ENCODE measurements around the gene MRM2. TPM values are rescaled to one million over a fixed set of nuclear protein-coding genes. Genes with fewer than 3 reads are reported as not detected.

The MRM2 gene
- total RNA-seq, 6 donors from 2014 or later, result 9.4 to 27.0 (median 23.0) TPM

GRCh38 chr7:2247141-2247995 lies 5.4 kb upstream of the MRM2 start:
- ATAC-seq (ENCODE audit: low FRiP score in 2 of 2), result no peak
- no peaks in the 10 kb centered on the region for H3K27me3 ChIP-seq
- H3K36me3 ChIP-seq, result no peaks in the 10 kb centered on the region
- no peaks in the 10 kb centered on the region for H3K9me3 ChIP-seq
- TF ChIP-seq POLR2AphosphoS5 (IDR thresholded peaks at IDR 0.05) (no peak), CTCF (IDR thresholded peaks at IDR 0.05) (peak; percentile 43 to 66 (median 52)), POLR2A (IDR thresholded peaks at IDR 0.05) (no peak)
- H3K27ac ChIP-seq, result no peak overlapping the region
- 82 to 90% methylated on average over 27 to 36 of the region's 36 CpGs for WGBS, 2 donors
- H3K4me3 ChIP-seq, result no peak overlapping the region
- H3K4me1 ChIP-seq, result peaks cover 10 to 33% (median 27%) of the 10 kb centered on the region in 4 donors
- peak in 1 of 2 donors; percentile 83 for DNase-seq

GRCh38 chr7:2245883-2246675 lies 4.1 kb upstream of the MRM2 start:
- no peak overlapping the region for H3K27ac ChIP-seq
- no peaks in the 10 kb centered on the region for H3K36me3 ChIP-seq
- H3K27me3 ChIP-seq, result no peaks in the 10 kb centered on the region
- TF ChIP-seq POLR2A (IDR thresholded peaks at IDR 0.05) (no peak), POLR2AphosphoS5 (IDR thresholded peaks at IDR 0.05) (no peak), CTCF (IDR thresholded peaks at IDR 0.05) (no peak), EP300 (IDR thresholded peaks at IDR 0.05) (no peak)
- DNase-seq (peak; percentile 36 to 37), ATAC-seq (ENCODE audit: low FRiP score in 2 of 2) (no peak)
- H3K4me3 ChIP-seq, result no peak overlapping the region
- 38 to 39% methylated on average over 9 to 22 of the region's 22 CpGs for WGBS, 2 donors
- peaks cover 12 to 41% (median 31%) of the 10 kb centered on the region in 4 donors for H3K4me1 ChIP-seq
- H3K9me3 ChIP-seq, result no peaks in the 10 kb centered on the region

- Histone ChIP-seq H3K4me1 (peaks cover 14 to 51% (median 36%) of the 10 kb centered on the region in 4 donors), H3K9me3 (no peaks in the 10 kb centered on the region), H3K27ac (no peak overlapping the region), H3K27me3 (no peaks in the 10 kb centered on the region), H3K36me3 (peaks cover 0 to 3% (median under 1%) of the 10 kb centered on the region in 4 donors), H3K4me3 (no peak overlapping the region)
- ATAC-seq (ENCODE audit: low FRiP score in 2 of 2) (no peak), DNase-seq (no peak)
- TF ChIP-seq POLR2A (IDR thresholded peaks at IDR 0.05), result no peak
- no peak for TF ChIP-seq EP300 (IDR thresholded peaks at IDR 0.05)
- no peak for TF ChIP-seq CTCF (IDR thresholded peaks at IDR 0.05)
- no peak for TF ChIP-seq POLR2AphosphoS5 (IDR thresholded peaks at IDR 0.05)
- WGBS, 2 donors, result 78 to 88% methylated on average over 24 to 25 of the region's 25 CpGs
Measured at GRCh38 chr7:2244404-2244995, 2.5 kb upstream of the MRM2 start.

GRCh38 chr7:2243458-2243857 lies 1.5 kb upstream of the MRM2 start:
- peaks cover 8 to 42% (median 28%) of the 10 kb centered on the region in 4 donors for H3K4me1 ChIP-seq
- DNase-seq (no peak), ATAC-seq (ENCODE audit: low FRiP score in 2 of 2) (no peak)
- no peaks in the 10 kb centered on the region for H3K9me3 ChIP-seq
- no peak overlapping the region for H3K27ac ChIP-seq
- H3K4me3 ChIP-seq, result no peak overlapping the region
- no peak for TF ChIP-seq CTCF (IDR thresholded peaks at IDR 0.05)
- no peak for TF ChIP-seq POLR2A (IDR thresholded peaks at IDR 0.05)
- TF ChIP-seq POLR2AphosphoS5 (IDR thresholded peaks at IDR 0.05), result no peak
- TF ChIP-seq EP300 (IDR thresholded peaks at IDR 0.05), result no peak
- peaks cover 0 to 11% (median 8%) of the 10 kb centered on the region in 4 donors for H3K36me3 ChIP-seq
- WGBS, 2 donors, result 91 to 96% methylated on average over 11 to 12 of the region's 12 CpGs
- no peaks in the 10 kb centered on the region for H3K27me3 ChIP-seq

Measured in upper lobe of left lung (tissue), 6 donors.